Hepatocyte (in vitro differentiated cells): ENCODE results near the gene TMEM176A.

ENCODE experiments used
- CTCF ChIP-seq: fragments of 200-600 bp; sonication (generic); IDR thresholded peaks from 2 replicates; pipeline ENCODE4 v1.5.1; 2016; ENCODE audit warnings: antibody characterized with exemption, mild to moderate bottlenecking; ENCODE audit not compliant: poor library complexity
- EZH2phosphoT487 ChIP-seq: fragments of 200-600 bp; sonication (generic); IDR thresholded peaks from one replicate; pipeline ENCODE4 v1.6.1; 2018; ENCODE audit warnings: antibody characterized with exemption, mild to moderate bottlenecking, low read depth, moderate library complexity; ENCODE audit not compliant: unreplicated experiment, severe bottlenecking

DNA sequence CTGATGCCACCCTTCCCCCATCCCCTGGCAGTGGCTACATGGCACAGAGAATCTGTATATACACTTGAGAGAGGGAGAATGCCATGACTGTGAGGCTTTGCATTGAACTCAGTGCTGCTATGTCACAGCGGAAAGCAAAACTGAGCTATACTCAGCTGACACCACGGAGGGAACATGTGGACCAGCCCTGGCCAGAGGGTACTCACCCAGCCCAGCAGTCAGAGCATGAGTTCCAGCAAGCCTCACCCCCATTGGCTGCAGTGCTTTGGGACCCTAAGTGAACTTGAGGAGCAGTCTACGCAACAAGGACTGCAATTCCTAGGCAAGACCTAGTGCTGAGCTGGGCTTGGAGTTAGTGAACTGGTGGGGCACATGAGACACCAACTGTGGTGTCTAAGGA is 41.4 kb downstream of the TMEM176A start:
- TF ChIP-seq CTCF: no peak
- TF ChIP-seq EZH2phosphoT487: no peak
